HepG2 (cell line): ENCODE data around the gene IL3RA. TPM values are rescaled to one million over a fixed set of nuclear protein-coding genes. Genes with fewer than 3 reads are reported as not detected.
"Not testable (repeated sequence)": the region's sequence is repeated elsewhere in the genome, so short reads cannot be mapped to it uniquely, and the experiment has no call there.

Experiments
- ATAC-seq: fragments of 200-7000 bp; cut with Tn5 transposase; 3 replicates; pipeline ENCODE4 v1.9.1; 2020; ENCODE audit warnings: mild to moderate bottlenecking, moderate library complexity
- BruUV-seq: library from RNA; stranded (reverse); fragments of 400-500 nt; replicated peaks from 2 replicates; lab custom pipeline; 2021; lab: Mats Ljungman, UMichigan
- CTCF ChIA-PET: fragments of 300-600 bp; formaldehyde crosslinking; extraction: SDS; loops from one replicate; lab custom pipeline; 2021; ENCODE audit warnings: low total read pairs, inconsistent platforms, low intra/inter-chr PET ratio; lab: Yijun Ruan, JAX
- POLR2A ChIA-PET: fragments of 350-600 bp; sonication (Branson Sonifier 250); formaldehyde crosslinking; loops from one replicate; lab custom pipeline; 2020; ENCODE audit warnings: antibody characterized with exemption, inconsistent platforms; lab: Yijun Ruan, JAX
- DNase-seq: peaks from one replicate; pipeline ENCODE4 v3.0.0-alpha.2; 2015; ENCODE audit warnings: low spot score
- FAIRE-seq: peaks from 3 replicates; lab custom pipeline; 2011; peaks lifted over from hg19 to GRCh38; lab: Jason Lieb, UNC
- H2AFZ ChIP-seq: one replicate; pipeline ENCODE4 v1.6.1; 2011; ENCODE audit warnings: low read length, inconsistent platforms
- H3K27ac ChIP-seq: fragments of 300-600 bp; 3 replicates; pipeline ENCODE4 v1.8.0; 2011; ENCODE audit warnings: mixed run types, mild to moderate bottlenecking, mixed read lengths, low read length, inconsistent platforms; ENCODE audit not compliant: insufficient read depth; ENCODE audit errors: extremely low read length
- H3K27me3 ChIP-seq, 2 experiments: fragments of 200-600 bp in 1 of 2; 2 replicates in 1 of 2; 3 replicates in 1 of 2; pipeline versions ENCODE4 v1.6.0 to v1.8.0; 2011; ENCODE audit warnings: low read length in 2 of 2, mild to moderate bottlenecking in 2 of 2, moderate library complexity in 2 of 2, inconsistent platforms in 1 of 2; ENCODE audit not compliant: insufficient read depth in 2 of 2, control insufficient read depth in 1 of 2
- H3K36me3 ChIP-seq, 2 experiments: fragments of 200-600 bp in 1 of 2; replicated peaks in 1 of 2; 2 replicates in 1 of 2; 3 replicates in 1 of 2; pipeline versions ENCODE4 v1.5.1 to v1.8.0; 2011; ENCODE audit warnings: low read length in 2 of 2, inconsistent platforms in 1 of 2; ENCODE audit not compliant: insufficient read depth in 2 of 2, control insufficient read depth in 1 of 2
- H3K4me1 ChIP-seq: 2 replicates; pipeline ENCODE4 v1.5.1; 2012; ENCODE audit warnings: low read length, inconsistent platforms; ENCODE audit not compliant: insufficient read depth
- H3K4me2 ChIP-seq: 2 replicates; pipeline ENCODE4 v1.6.0; 2011; ENCODE audit warnings: low read depth, low read length, inconsistent platforms
- H3K4me3 ChIP-seq, 3 experiments: fragments of 200-600 bp in 1 of 3; sonication (generic), shearing (Covaris generic) in 1 of 3; replicated peaks in 1 of 3; 2 replicates each; pipeline ENCODE4 v1.5.1; 2011 to 2016; ENCODE audit warnings: low read length in 3 of 3, inconsistent platforms in 2 of 3, low read depth in 2 of 3, mild to moderate bottlenecking in 2 of 3, control low read depth in 1 of 3, mixed read lengths in 1 of 3; ENCODE audit not compliant: insufficient read depth in 1 of 3
- H3K79me2 ChIP-seq: one replicate; pipeline ENCODE4 v1.6.1; 2011; ENCODE audit warnings: low read length, inconsistent platforms; ENCODE audit not compliant: insufficient read depth
- H3K9ac ChIP-seq: 2 replicates; pipeline ENCODE4 v1.6.0; 2011; ENCODE audit warnings: mild to moderate bottlenecking, low read depth, low read length, inconsistent platforms; ENCODE audit not compliant: insufficient read depth
- H3K9me3 ChIP-seq: 2 replicates; pipeline ENCODE4 v1.5.1; 2012; ENCODE audit warnings: mild to moderate bottlenecking, low read length
- H4K20me1 ChIP-seq: 2 replicates; pipeline ENCODE4 v1.6.0; 2011; ENCODE audit warnings: inconsistent platforms, mild to moderate bottlenecking, low read length, moderate library complexity; ENCODE audit not compliant: insufficient read depth
- CBFB ChIP-seq: sonication (generic); formaldehyde crosslinking; IDR thresholded peaks from 2 replicates; pipeline ENCODE4 v1.4.0; 2020; ENCODE audit warnings: missing genetic modification reagents
- CSRNP1 ChIP-seq: sonication (generic); formaldehyde crosslinking; IDR thresholded peaks from 2 replicates; pipeline ENCODE4 v1.8.1; 2023; ENCODE audit warnings: mild to moderate bottlenecking, missing genetic modification reagents
- FOXK2 ChIP-seq: fragments of 450-650 bp; IDR thresholded peaks from 2 replicates; pipeline ENCODE4 v1.6.1; 2016
- POLR2G ChIP-seq: fragments of 200-400 bp; formaldehyde crosslinking; IDR thresholded peaks from 2 replicates; pipeline ENCODE4 v1.6.1; 2018; ENCODE audit warnings: mild to moderate bottlenecking, low read depth, low read length, moderate library complexity
- whole genome bisulfite sequencing: methylation state at CpG from one replicate; pipeline ENCODE4 v1.1.6; 2017; ENCODE audit warnings: low lambda C conversion rate; 5-methylcytosine and 5-hydroxymethylcytosine counted together
- in situ Hi-C: cut with HindIII; loops from 2 replicates; pipeline ENCODE4 v1.10.0; 2017; ENCODE audit warnings: low pct_unique_long_range_greater_than_20kb; ENCODE audit not compliant: extremely low pct_ligation_motif_present
- intact Hi-C: fragments of 100-400 bp; cut with micrococcal nuclease; formaldehyde crosslinking; loops from one replicate; pipeline ENCODE4 v1.10.0; 2022; ENCODE audit not compliant: unreplicated experiment
- polyA plus RNA-seq, 8 experiments: library from polyadenylated mRNA; depleted of rRNA in 3 of 8; stranded (reverse) in 7 of 8; unstranded in 1 of 8; fragments of >200 nt; fragmentation: Illumina TruSeq in 4 of 8; extraction: Trizol in 4 of 8; gene quantifications; 2 replicates each; pipeline versions ENCODE4 v1.2.1 to v1.2.3, GENCODE V29; 2011 to 2016; ENCODE audit warnings: low read depth in 4 of 8, missing spikeins in 1 of 8, mixed read lengths in 1 of 8; ENCODE audit not compliant: insufficient read depth in 1 of 8
- total RNA-seq, 5 experiments: library from RNA; depleted of rRNA; stranded (reverse); fragments of >200 nt; fragmentation: Illumina TruSeq; extraction: Trizol; gene quantifications; 2 replicates each; pipeline ENCODE4 v1.2.3, GENCODE V29; 2016; ENCODE audit warnings: low read depth in 1 of 5

IL3RA gene
- total and polyA plus RNA-seq, 2 of the 13 experiments (the other 11 are each of a cell fraction or from before 2014, with no cell fraction given), result not detected

GRCh38 chrX:1424147-1424851 is 87.7 kb downstream of the IL3RA start:
- ATAC-seq, result no peak
- peaks cover 2 to 4% of the 10 kb centered on the region in 2 experiments; a peak in 2 of 5 replicates for H3K36me3 ChIP-seq
- H3K4me3 ChIP-seq, result no peak overlapping the region
- FAIRE-seq, result no peak
- intact Hi-C loops, result no loop called here
- H4K20me1 ChIP-seq, result no peaks in the 10 kb centered on the region
- H3K4me2 ChIP-seq, result no peak overlapping the region
- H3K27me3 ChIP-seq, result no peaks in the 10 kb centered on the region
- 84% methylated on average over 9 of the region's 9 CpGs for WGBS
- in situ Hi-C loops, result no loop called here
- no peaks in the 10 kb centered on the region for H3K79me2 ChIP-seq
- H3K9me3 ChIP-seq, result peaks cover 16% of the 10 kb centered on the region; the same call in 1 of the 2 replicates
- no peak for DNase-seq
- no TSS peak for BruUV-seq
- H3K27ac ChIP-seq, result no peak overlapping the region
- ChIA-PET CTCF (no interaction called here), POLR2A (no interaction called here)
- TF ChIP-seq FOXK2, result 0 out of 2 replicates have a peak, but pooled peaks have one; percentile 5
- TF ChIP-seq CBFB, result no peak
- H3K9ac ChIP-seq, result no peak overlapping the region
- H2AFZ ChIP-seq, result no peak overlapping the region
- peaks cover 12% of the 10 kb centered on the region for H3K4me1 ChIP-seq

GRCh38 chrX:1425381-1425780 is 88.8 kb downstream of the IL3RA start:
- FAIRE-seq (no peak), DNase-seq (no peak), ATAC-seq (no peak)
- intact Hi-C loops (no loop called here), in situ Hi-C loops (no loop called here)
- Histone ChIP-seq H3K27me3 (no peaks in the 10 kb centered on the region), H3K27ac (no peak overlapping the region), H2AFZ (no peak overlapping the region), H3K4me3 (no peak overlapping the region), H3K79me2 (no peaks in the 10 kb centered on the region), H3K4me2 (no peak overlapping the region), H3K4me1 (peaks cover 12% of the 10 kb centered on the region), H4K20me1 (no peaks in the 10 kb centered on the region), H3K9ac (no peak overlapping the region), H3K9me3 (peaks cover 16% of the 10 kb centered on the region; the same call in 1 of the 2 replicates), H3K36me3 (peaks cover 2 to 4% of the 10 kb centered on the region in 2 experiments; a peak in 2 of 5 replicates)
- 89% methylated on average over 10 of the region's 10 CpGs for WGBS
- CTCF ChIA-PET, result no interaction called here
- BruUV-seq, result no TSS peak
- POLR2A ChIA-PET, result no interaction called here
- TF ChIP-seq POLR2G (peak; percentile 28; the same call in 1 of the 2 replicates), CSRNP1 (CRISPR knock-in tag) (no peak)

- H3K79me2 ChIP-seq, intact Hi-C loops, FAIRE-seq, H3K4me2 ChIP-seq, H3K36me3 ChIP-seq, H2AFZ ChIP-seq, H3K27me3 ChIP-seq, H3K27ac ChIP-seq, POLR2A ChIA-PET, H3K4me3 ChIP-seq, DNase-seq, CTCF ChIA-PET, H4K20me1 ChIP-seq, in situ Hi-C loops, ATAC-seq, H3K9ac ChIP-seq, BruUV-seq, H3K4me1 ChIP-seq: not testable (repeated sequence)
- H3K9me3 ChIP-seq, result peaks cover 16% of the 10 kb centered on the region; the same call in 1 of the 2 replicates
- WGBS, result 95% methylated on average over 15 of the region's 16 CpGs
These were observed 89.7 kb downstream of the IL3RA start for GRCh38 chrX:1426321-1426720.
